Lower lobe of right lung (tissue), 2 donors: ENCODE measurements around the gene CHCHD5. TPM values are rescaled to one million over a fixed set of nuclear protein-coding genes. Genes with fewer than 3 reads are reported as not detected.

ENCODE experiments used
- ATAC-seq, 2 donors: fragments of 200-7000 bp; cut with Tn5 transposase; one replicate each; pipeline ENCODE4 v1.9.1; 2020 to 2022; ENCODE audit warnings: mild to moderate bottlenecking in 2 of 2, moderate library complexity in 2 of 2
- DNase-seq: peaks from one replicate; pipeline ENCODE4 v3.0.0-alpha.2; 2020
- H3K27ac ChIP-seq: fragments of 200-600 bp; one replicate; pipeline ENCODE4 v1.8.0; 2022
- H3K27me3 ChIP-seq: fragments of 200-600 bp; one replicate; pipeline ENCODE4 v1.8.0; 2022; ENCODE audit warnings: low read depth
- H3K36me3 ChIP-seq: fragments of 200-600 bp; one replicate; pipeline ENCODE4 v1.8.0; 2022; ENCODE audit warnings: mild to moderate bottlenecking
- H3K4me1 ChIP-seq: fragments of 200-600 bp; one replicate; pipeline ENCODE4 v1.8.0; 2022
- H3K4me3 ChIP-seq: fragments of 200-600 bp; one replicate; pipeline ENCODE4 v1.8.0; 2022; ENCODE audit warnings: mild to moderate bottlenecking
- H3K9me3 ChIP-seq: fragments of 200-600 bp; one replicate; pipeline ENCODE4 v1.8.0; 2022
- intact Hi-C: fragments of 100-400 bp; cut with DNase I; formaldehyde crosslinking; loops from one replicate; pipeline ENCODE4 v1.11.0; 2022
- total RNA-seq: library from RNA; stranded (reverse); fragmentation: NEBNext Ultra II Directional; extraction: Animal tissue kit (Norgen Biotek cat#: 25700); gene quantifications from one replicate; pipeline ENCODE4 v1.2.1, GENCODE V29; 2021
- TF ChIP-seq, protein P1 (sequence below): fragments of 200-600 bp; IDR thresholded peaks from one replicate; pipeline ENCODE4 v1.8.0; 2022; ENCODE audit warnings: antibody characterized with exemption, mild to moderate bottlenecking
- donor health status: DM: no; HTN: yes; CAD: no; lungs with severe emphysema.

CHCHD5 gene
- total RNA-seq, 1 donor from 2014 or later = 23.0 TPM

DNA sequence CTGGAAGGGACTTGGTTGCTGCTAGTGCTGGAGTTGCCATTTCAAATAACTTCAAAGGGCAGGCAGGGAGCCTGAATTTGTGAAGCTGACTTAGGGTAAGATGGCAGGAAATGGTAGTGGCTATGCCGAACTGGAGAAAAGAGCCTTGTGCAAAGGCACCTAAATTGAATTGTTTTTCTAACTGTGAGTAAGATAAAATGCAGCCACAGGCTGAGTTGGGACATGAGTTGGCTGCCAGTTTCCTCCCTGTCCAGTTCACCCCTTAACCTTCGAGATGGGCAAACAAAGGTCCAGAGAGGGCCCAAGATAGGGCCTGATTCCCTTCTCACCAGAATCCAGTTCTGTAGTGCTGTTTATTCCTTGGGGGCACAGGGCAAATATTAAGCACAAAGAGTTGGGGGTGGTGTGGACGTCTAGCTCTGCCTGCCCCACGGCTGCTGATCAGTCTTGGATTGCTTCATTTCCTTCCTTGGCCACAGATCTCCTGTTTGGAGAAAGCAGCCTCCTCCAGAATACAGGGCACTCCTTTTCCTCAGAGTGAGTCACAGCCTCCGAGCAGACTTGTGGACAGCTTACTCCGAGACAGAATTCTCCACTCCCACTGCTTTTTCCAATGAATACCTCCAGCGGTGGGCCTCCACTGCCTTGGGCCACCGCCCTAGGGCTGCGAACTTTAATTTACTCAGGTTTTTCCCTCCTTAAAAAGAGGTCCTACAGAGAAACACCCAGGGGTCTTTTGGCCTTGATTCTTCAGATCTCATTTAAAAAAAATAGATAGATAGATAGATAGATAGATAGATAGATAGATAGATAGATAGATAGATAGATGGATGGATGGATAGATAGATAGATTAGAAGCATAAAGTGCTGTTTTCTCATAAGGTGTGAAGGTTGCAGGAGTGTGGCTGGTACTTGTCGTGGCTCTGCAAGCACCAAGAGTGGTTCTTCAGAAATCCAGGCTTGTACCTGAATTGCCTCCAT, 42.9 kb downstream of the CHCHD5 start:
- intact Hi-C loops = loop anchor here (10.0 kb wide), 1 partner anchor 57 kb away; no protein-coding TSS in a partner anchor
- H3K4me1 ChIP-seq = peaks cover 43% of the 10 kb centered on the region
- H3K9me3 ChIP-seq = no peaks in the 10 kb centered on the region

GRCh38 chr2:112629224-112629623, 44.8 kb downstream of the CHCHD5 start:
- intact Hi-C loops = loop anchor here (10.0 kb wide), 1 partner anchor 56 kb away; no protein-coding TSS in a partner anchor
- Histone ChIP-seq H3K4me3 (no peak overlapping the region), H3K27ac (no peak overlapping the region), H3K4me1 (peaks cover 43% of the 10 kb centered on the region), H3K36me3 (no peaks in the 10 kb centered on the region), H3K9me3 (no peaks in the 10 kb centered on the region), H3K27me3 (no peaks in the 10 kb centered on the region)
- TF ChIP-seq, protein P1, sequence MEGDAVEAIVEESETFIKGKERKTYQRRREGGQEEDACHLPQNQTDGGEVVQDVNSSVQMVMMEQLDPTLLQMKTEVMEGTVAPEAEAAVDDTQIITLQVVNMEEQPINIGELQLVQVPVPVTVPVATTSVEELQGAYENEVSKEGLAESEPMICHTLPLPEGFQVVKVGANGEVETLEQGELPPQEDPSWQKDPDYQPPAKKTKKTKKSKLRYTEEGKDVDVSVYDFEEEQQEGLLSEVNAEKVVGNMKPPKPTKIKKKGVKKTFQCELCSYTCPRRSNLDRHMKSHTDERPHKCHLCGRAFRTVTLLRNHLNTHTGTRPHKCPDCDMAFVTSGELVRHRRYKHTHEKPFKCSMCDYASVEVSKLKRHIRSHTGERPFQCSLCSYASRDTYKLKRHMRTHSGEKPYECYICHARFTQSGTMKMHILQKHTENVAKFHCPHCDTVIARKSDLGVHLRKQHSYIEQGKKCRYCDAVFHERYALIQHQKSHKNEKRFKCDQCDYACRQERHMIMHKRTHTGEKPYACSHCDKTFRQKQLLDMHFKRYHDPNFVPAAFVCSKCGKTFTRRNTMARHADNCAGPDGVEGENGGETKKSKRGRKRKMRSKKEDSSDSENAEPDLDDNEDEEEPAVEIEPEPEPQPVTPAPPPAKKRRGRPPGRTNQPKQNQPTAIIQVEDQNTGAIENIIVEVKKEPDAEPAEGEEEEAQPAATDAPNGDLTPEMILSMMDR = no peak
- ATAC-seq (no peak), DNase-seq (no peak)

More for the DNA sequence above, 42.9 kb downstream of the CHCHD5 start:
- ATAC-seq (peak; percentile 77 to 80), DNase-seq (no peak)
- Histone ChIP-seq H3K27ac (peak overlapping the region; percentile 76), H3K4me3 (peak overlapping the region; percentile 12), H3K27me3 (no peaks in the 10 kb centered on the region), H3K36me3 (no peaks in the 10 kb centered on the region)
- TF ChIP-seq, protein P1 = no peak

DNA sequence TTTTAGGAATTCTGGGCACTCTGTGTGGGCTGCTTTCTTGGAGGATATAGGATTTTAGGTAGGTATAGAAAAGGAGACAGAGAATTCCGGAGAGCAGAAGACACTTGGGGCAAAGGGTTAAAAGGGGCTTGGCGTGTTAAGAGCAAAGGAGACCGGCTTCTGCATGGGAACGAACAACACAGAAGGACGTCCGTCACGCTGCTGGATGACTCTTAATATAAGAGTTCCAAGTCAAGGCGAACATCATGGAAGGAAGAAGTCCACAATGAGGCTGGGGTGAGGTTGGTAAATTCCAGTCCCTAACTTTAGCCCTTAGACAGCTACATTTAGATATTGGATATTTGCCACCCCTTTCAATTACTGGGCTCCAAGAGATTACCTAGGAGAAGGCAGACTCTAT, 45.4 kb downstream of the CHCHD5 start:
- peaks cover 43% of the 10 kb centered on the region for H3K4me1 ChIP-seq
- no peak for DNase-seq
- intact Hi-C loops = loop anchor here (10.0 kb wide), 1 partner anchor 55 kb away; no protein-coding TSS in a partner anchor

GRCh38 chr2:112630268-112630667, 45.9 kb downstream of the CHCHD5 start:
- Histone ChIP-seq H3K27me3 (no peaks in the 10 kb centered on the region), H3K4me3 (no peak overlapping the region), H3K9me3 (no peaks in the 10 kb centered on the region), H3K4me1 (peaks cover 43% of the 10 kb centered on the region), H3K36me3 (no peaks in the 10 kb centered on the region), H3K27ac (no peak overlapping the region)
- intact Hi-C loops = no loop called here
- ATAC-seq = no peak
- DNase-seq = no peak
- TF ChIP-seq, protein P1 = no peak

More for the DNA sequence above, 45.4 kb downstream of the CHCHD5 start:
- no peak for ATAC-seq
- H3K4me3 ChIP-seq = no peak overlapping the region
- no peaks in the 10 kb centered on the region for H3K9me3 ChIP-seq
- no peaks in the 10 kb centered on the region for H3K36me3 ChIP-seq
- TF ChIP-seq, protein P1 = no peak
- H3K27ac ChIP-seq = no peak overlapping the region
- H3K27me3 ChIP-seq = no peaks in the 10 kb centered on the region

DNA sequence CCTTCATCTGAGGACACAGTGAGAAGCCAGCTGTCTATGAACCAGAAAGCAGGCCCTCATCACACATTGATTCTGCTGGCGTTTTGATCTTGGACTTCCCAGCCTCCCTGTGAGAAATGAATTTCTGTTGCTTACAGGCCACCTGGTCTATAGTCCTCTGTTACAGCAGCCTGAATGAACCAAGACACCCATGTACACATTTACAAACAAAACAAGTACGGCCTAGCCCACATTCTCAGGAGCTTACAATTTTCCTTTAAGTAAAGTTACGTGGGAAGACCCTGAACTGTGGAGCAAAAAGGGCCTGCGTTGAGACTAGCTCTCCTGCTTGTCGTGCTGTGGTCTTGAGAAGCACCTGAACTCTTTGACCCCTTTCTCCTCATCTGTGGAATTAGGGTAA, 49.3 kb downstream of the CHCHD5 start:
- Histone ChIP-seq H3K9me3 (no peaks in the 10 kb centered on the region), H3K27ac (no peak overlapping the region), H3K4me3 (no peak overlapping the region), H3K4me1 (peaks cover 22% of the 10 kb centered on the region), H3K36me3 (no peaks in the 10 kb centered on the region), H3K27me3 (no peaks in the 10 kb centered on the region)
- intact Hi-C loops = no loop called here
- no peak for ATAC-seq
- no peak for DNase-seq
- TF ChIP-seq, protein P1 = no peak
